ENCODE results near the gene LRP10.

The LRP10 gene

GRCh38 chr14:22888662-22889061 is 17.1 kb downstream of the LRP10 start:
- TF ChIP-seq CTCF (IDR thresholded peaks at IDR 0.05; ENCODE audit: borderline replicate concordance, control extremely low read depth, extremely low read depth, insufficient read depth, missing control alignments): no peak
- DNase-seq (ENCODE audit: low spot score): no peak
- in situ Hi-C loops (cut with MboI; ENCODE audit: low sequenced_read_pairs, unreplicated experiment): no loop called here

- TF ChIP-seq CTCF (IDR thresholded peaks at IDR 0.05; ENCODE audit: borderline replicate concordance, control extremely low read depth, extremely low read depth, insufficient read depth, missing control alignments): no peak
- in situ Hi-C loops (cut with MboI; ENCODE audit: low sequenced_read_pairs, unreplicated experiment): no loop called here
- DNase-seq (ENCODE audit: low spot score): no peak
Measured at GRCh38 chr14:22890416-22890815, 18.9 kb downstream of the LRP10 start.

GRCh38 chr14:22892488-22892887 is 20.9 kb downstream of the LRP10 start:
- DNase-seq (ENCODE audit: low spot score): no peak
- in situ Hi-C loops (cut with MboI; ENCODE audit: low sequenced_read_pairs, unreplicated experiment): no loop called here
- TF ChIP-seq CTCF (IDR thresholded peaks at IDR 0.05; ENCODE audit: borderline replicate concordance, control extremely low read depth, extremely low read depth, insufficient read depth, missing control alignments): no peak

GRCh38 chr14:22893706-22894105 is 22.2 kb downstream of the LRP10 start:
- TF ChIP-seq CTCF (IDR thresholded peaks at IDR 0.05; ENCODE audit: borderline replicate concordance, control extremely low read depth, extremely low read depth, insufficient read depth, missing control alignments): no peak
- DNase-seq (ENCODE audit: low spot score): no peak
- in situ Hi-C loops (cut with MboI; ENCODE audit: low sequenced_read_pairs, unreplicated experiment): no loop called here

- in situ Hi-C loops (cut with MboI; ENCODE audit: low sequenced_read_pairs, unreplicated experiment): no loop called here
- no peak for DNase-seq (ENCODE audit: low spot score)
- TF ChIP-seq CTCF (IDR thresholded peaks at IDR 0.05; ENCODE audit: borderline replicate concordance, control extremely low read depth, extremely low read depth, insufficient read depth, missing control alignments): no peak
Measured at GRCh38 chr14:22895402-22895801, 23.9 kb downstream of the LRP10 start.

- no peak for DNase-seq (ENCODE audit: low spot score)
- in situ Hi-C loops (cut with MboI; ENCODE audit: low sequenced_read_pairs, unreplicated experiment): no loop called here
- no peak for TF ChIP-seq CTCF (IDR thresholded peaks at IDR 0.05; ENCODE audit: borderline replicate concordance, control extremely low read depth, extremely low read depth, insufficient read depth, missing control alignments)
Measured at GRCh38 chr14:22896356-22896755, 24.8 kb downstream of the LRP10 start.

GRCh38 chr14:22896760-22897159 is 25.2 kb downstream of the LRP10 start:
- TF ChIP-seq CTCF (IDR thresholded peaks at IDR 0.05; ENCODE audit: borderline replicate concordance, control extremely low read depth, extremely low read depth, insufficient read depth, missing control alignments): no peak
- DNase-seq (ENCODE audit: low spot score): no peak
- in situ Hi-C loops (cut with MboI; ENCODE audit: low sequenced_read_pairs, unreplicated experiment): no loop called here
